B cell (primary cell): Measurements from ENCODE around the gene NCBP3.

ENCODE experiments used
- CTCF ChIP-seq: fragments of 200-600 bp; IDR thresholded peaks from one replicate; pipeline ENCODE4 v1.8.0; 2022; ENCODE audit warnings: antibody characterized with exemption, mild to moderate bottlenecking
- EZH2 ChIP-seq: IDR thresholded peaks from 2 replicates; pipeline ENCODE4 v1.6.1; 2012; ENCODE audit warnings: borderline replicate concordance, low read depth, mild to moderate bottlenecking, moderate library complexity, low read length; ENCODE audit not compliant: insufficient read depth, poor library complexity, severe bottlenecking

GRCh38 chr17:3755335-3756030, 90.6 kb downstream of the NCBP3 start:
- TF ChIP-seq CTCF, result no peak
- no peak for TF ChIP-seq EZH2
